ENCODE data around the gene TNNI2.

TNNI2 gene

DNA sequence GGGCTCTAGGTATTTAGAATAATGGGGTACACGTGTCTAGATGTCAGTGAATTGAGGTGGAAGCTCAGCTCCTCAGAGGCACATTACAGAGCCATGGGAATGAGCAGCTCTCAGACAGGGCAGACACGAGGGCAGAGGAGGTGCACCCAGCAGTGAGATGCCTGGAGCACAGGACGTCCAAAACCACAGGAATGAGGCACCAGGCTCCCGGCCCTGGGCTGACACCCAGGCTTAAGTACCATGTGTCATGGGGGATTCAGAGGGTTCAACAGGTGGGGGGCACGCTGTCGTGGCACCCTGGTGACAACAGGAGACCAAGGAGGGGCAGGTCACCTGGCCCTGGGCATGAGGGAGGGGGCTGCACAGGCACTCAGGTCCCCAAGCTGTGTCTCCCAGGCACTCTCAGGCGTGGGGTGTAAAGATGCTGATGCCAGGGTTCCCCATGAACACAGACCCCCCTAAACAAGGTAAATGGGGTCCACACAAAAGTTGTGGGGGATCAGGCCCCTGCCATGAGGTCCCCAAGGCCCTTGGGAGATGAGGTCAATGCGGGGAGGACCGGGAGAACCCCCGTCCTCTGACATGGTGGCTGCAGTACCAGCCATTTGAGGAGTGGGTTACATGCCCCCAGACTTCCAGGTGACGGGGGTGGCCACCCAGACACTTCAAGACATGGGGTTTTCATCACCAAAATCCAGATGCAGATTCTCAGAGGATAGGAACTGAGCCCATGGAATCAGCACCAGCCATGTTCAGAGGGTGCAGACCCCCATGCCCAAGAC is 9.6 kb upstream of the TNNI2 start:
- no peak for DNase-seq (ENCODE audit: low spot score)
- TF ChIP-seq, protein P1, sequence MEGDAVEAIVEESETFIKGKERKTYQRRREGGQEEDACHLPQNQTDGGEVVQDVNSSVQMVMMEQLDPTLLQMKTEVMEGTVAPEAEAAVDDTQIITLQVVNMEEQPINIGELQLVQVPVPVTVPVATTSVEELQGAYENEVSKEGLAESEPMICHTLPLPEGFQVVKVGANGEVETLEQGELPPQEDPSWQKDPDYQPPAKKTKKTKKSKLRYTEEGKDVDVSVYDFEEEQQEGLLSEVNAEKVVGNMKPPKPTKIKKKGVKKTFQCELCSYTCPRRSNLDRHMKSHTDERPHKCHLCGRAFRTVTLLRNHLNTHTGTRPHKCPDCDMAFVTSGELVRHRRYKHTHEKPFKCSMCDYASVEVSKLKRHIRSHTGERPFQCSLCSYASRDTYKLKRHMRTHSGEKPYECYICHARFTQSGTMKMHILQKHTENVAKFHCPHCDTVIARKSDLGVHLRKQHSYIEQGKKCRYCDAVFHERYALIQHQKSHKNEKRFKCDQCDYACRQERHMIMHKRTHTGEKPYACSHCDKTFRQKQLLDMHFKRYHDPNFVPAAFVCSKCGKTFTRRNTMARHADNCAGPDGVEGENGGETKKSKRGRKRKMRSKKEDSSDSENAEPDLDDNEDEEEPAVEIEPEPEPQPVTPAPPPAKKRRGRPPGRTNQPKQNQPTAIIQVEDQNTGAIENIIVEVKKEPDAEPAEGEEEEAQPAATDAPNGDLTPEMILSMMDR (IDR thresholded peaks at IDR 0.05; ENCODE audit: borderline replicate concordance, control extremely low read depth, extremely low read depth, insufficient read depth, missing control alignments), result no peak
- in situ Hi-C loops (cut with MboI; ENCODE audit: low sequenced_read_pairs, unreplicated experiment), result no loop called here

DNA sequence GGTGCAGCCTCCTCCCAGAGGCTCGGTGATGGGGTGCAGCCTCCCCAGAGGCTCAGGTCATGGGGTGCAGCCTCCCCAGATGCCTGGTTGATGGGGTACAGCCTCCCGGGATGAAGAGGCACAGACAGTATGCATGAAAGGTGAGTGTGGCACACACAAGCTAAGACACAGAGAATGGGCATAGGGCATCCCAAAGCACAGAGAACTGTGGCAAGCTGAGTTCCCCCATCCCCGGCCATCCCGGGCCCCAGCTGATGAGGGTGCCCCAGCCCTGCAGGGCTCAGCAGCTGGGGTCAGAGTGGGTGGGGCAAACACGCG is 8.8 kb upstream of the TNNI2 start:
- in situ Hi-C loops (cut with MboI; ENCODE audit: low sequenced_read_pairs, unreplicated experiment), result no loop called here
- TF ChIP-seq, protein P1 (IDR thresholded peaks at IDR 0.05; ENCODE audit: borderline replicate concordance, control extremely low read depth, extremely low read depth, insufficient read depth, missing control alignments), result no peak
- no peak for DNase-seq (ENCODE audit: low spot score)

GRCh38 chr11:1830322-1831223 is 8.2 kb upstream of the TNNI2 start:
- in situ Hi-C loops (cut with MboI; ENCODE audit: low sequenced_read_pairs, unreplicated experiment), result no loop called here

GRCh38 chr11:1831338-1832210 is 7.2 kb upstream of the TNNI2 start:
- in situ Hi-C loops (cut with MboI; ENCODE audit: low sequenced_read_pairs, unreplicated experiment), result no loop called here
- TF ChIP-seq, protein P1 (IDR thresholded peaks at IDR 0.05; ENCODE audit: borderline replicate concordance, control extremely low read depth, extremely low read depth, insufficient read depth, missing control alignments), result no peak
- no peak for DNase-seq (ENCODE audit: low spot score)

More at GRCh38 chr11:1830322-1831223, 8.2 kb upstream of the TNNI2 start:
- DNase-seq (ENCODE audit: low spot score), result no peak
- TF ChIP-seq, protein P1 (IDR thresholded peaks at IDR 0.05; ENCODE audit: borderline replicate concordance, control extremely low read depth, extremely low read depth, insufficient read depth, missing control alignments), result no peak

DNA sequence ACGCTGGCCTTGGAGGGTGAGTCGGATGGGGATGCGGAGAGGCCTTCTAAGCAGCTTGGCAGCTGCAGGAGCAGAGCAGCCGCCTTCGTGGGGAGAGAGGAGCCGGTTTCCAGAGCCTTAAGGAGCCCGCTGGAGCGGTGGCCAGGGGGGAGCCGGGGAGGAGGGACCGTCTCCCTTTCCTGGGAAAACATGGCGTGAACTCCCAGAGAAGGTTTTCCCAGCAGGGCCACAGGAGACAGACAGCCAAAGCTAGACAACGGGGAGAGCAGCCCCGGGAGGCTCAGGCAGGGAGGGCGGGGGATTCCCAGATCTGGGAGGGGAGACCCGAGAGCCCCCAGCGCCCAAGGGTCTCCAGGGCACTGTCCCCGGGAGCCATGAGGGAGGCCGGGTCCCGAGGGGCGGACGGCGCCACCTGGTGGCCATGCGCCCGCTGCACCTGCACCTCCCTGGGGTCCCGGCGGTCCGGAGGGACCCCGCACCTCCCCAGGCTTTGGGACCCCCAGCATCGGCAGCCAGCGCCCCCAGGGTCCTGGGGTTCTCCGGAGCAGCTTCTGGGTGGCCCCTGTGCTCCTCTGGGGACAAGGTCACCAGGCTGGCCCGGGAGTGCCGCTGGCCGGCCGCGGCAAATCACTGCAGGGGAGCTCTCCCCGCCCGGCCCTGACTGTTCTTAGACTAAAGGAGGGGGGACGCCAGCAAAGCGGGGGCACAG is 6.4 kb upstream of the TNNI2 start:
- in situ Hi-C loops (cut with MboI; ENCODE audit: low sequenced_read_pairs, unreplicated experiment), result no loop called here
- TF ChIP-seq, protein P1 (IDR thresholded peaks at IDR 0.05; ENCODE audit: borderline replicate concordance, control extremely low read depth, extremely low read depth, insufficient read depth, missing control alignments), result peak; percentile 71
- peak; percentile 91 for DNase-seq (ENCODE audit: low spot score)
